ENCODE data around the gene KCNE1. TPM values are rescaled to one million over a fixed set of nuclear protein-coding genes. Genes with fewer than 3 reads are reported as not detected.

Gene KCNE1
- total RNA-seq, 1 donor from 2014 or later = not detected

GRCh38 chr21:34513129-34513675, 1.2 kb upstream of the KCNE1 start:
- no peak for TF ChIP-seq CTCF (conservative IDR thresholded peaks at IDR 0.05; ENCODE audit: low read depth, low read length)
- no peak for DNase-seq (ENCODE audit: low read depth)
- H3K4me3 ChIP-seq (ENCODE audit: low read depth, low read length) = no peak overlapping the region

GRCh38 chr21:34511181-34511580, 829 bp downstream of the KCNE1 start:
- TF ChIP-seq CTCF (conservative IDR thresholded peaks at IDR 0.05; ENCODE audit: low read depth, low read length) = no peak
- no peak overlapping the region for H3K4me3 ChIP-seq (ENCODE audit: low read depth, low read length)
- no peak for DNase-seq (ENCODE audit: low read depth)

- no peak overlapping the region for H3K4me3 ChIP-seq (ENCODE audit: low read depth, low read length)
- DNase-seq (ENCODE audit: low read depth) = no peak
- TF ChIP-seq CTCF (conservative IDR thresholded peaks at IDR 0.05; ENCODE audit: low read depth, low read length) = peak; percentile 84
These were observed 1.6 kb downstream of the KCNE1 start for GRCh38 chr21:34510148-34511142.

- DNase-seq (ENCODE audit: low read depth) = no peak
- no peak overlapping the region for H3K4me3 ChIP-seq (ENCODE audit: low read depth, low read length)
- TF ChIP-seq CTCF (conservative IDR thresholded peaks at IDR 0.05; ENCODE audit: low read depth, low read length) = peak; percentile 43
These were observed 2.9 kb downstream of the KCNE1 start for GRCh38 chr21:34509151-34509550.

GRCh38 chr21:34504595-34504994, 7.4 kb downstream of the KCNE1 start:
- no peak overlapping the region for H3K4me3 ChIP-seq (ENCODE audit: low read depth, low read length)
- TF ChIP-seq CTCF (conservative IDR thresholded peaks at IDR 0.05; ENCODE audit: low read depth, low read length) = no peak
- DNase-seq (ENCODE audit: low read depth) = no peak

GRCh38 chr21:34502480-34503106, 9.4 kb downstream of the KCNE1 start:
- no peak for TF ChIP-seq CTCF (conservative IDR thresholded peaks at IDR 0.05; ENCODE audit: low read depth, low read length)
- DNase-seq (ENCODE audit: low read depth) = no peak
- H3K4me3 ChIP-seq (ENCODE audit: low read depth, low read length) = no peak overlapping the region

Data from epithelial cell of proximal tubule (primary cell).